Activated CD4-positive, alpha-beta T cell treated with anti-CD3 and anti-CD28 coated beads, Interleukin-2, amount 10 ng/mL, durations not matched to agents 24 days and 14 days (primary cell): ENCODE results near the gene NAALADL2. TPM values are rescaled to one million over a fixed set of nuclear protein-coding genes. Genes with fewer than 3 reads are reported as not detected.

Source experiments
- DNase-seq: peaks from one replicate; pipeline ENCODE4 v3.0.0; 2022
- H3K27ac Mint-ChIP-seq: one replicate; pipeline ENCODE4 v1.8.0; 2022; ENCODE audit warnings: mild to moderate bottlenecking, mixed read lengths
- H3K27me3 Mint-ChIP-seq: one replicate; pipeline ENCODE4 v1.8.0; 2022; ENCODE audit warnings: mixed read lengths
- H3K36me3 Mint-ChIP-seq: one replicate; pipeline ENCODE4 v1.8.0; 2022; ENCODE audit warnings: low read depth, mild to moderate bottlenecking, mixed read lengths
- H3K4me1 Mint-ChIP-seq: one replicate; pipeline ENCODE4 v1.8.0; 2021; ENCODE audit warnings: mixed read lengths
- H3K4me3 Mint-ChIP-seq: one replicate; pipeline ENCODE4 v1.8.0; 2022; ENCODE audit warnings: mild to moderate bottlenecking, moderate library complexity, mixed read lengths
- H3K9me3 Mint-ChIP-seq: one replicate; pipeline ENCODE4 v1.8.0; 2021; ENCODE audit warnings: mixed read lengths
- intact Hi-C: fragments of 100-400 bp; cut with micrococcal nuclease; formaldehyde crosslinking; loops from one replicate; pipeline ENCODE4 v1.15.1; 2023
- total RNA-seq: library from RNA; stranded (reverse); gene quantifications from 2 replicates; pipeline ENCODE4 v1.2.3, GENCODE V29; 2022

Gene NAALADL2
- total RNA-seq, 1 donor from 2014 or later: not detected

DNA sequence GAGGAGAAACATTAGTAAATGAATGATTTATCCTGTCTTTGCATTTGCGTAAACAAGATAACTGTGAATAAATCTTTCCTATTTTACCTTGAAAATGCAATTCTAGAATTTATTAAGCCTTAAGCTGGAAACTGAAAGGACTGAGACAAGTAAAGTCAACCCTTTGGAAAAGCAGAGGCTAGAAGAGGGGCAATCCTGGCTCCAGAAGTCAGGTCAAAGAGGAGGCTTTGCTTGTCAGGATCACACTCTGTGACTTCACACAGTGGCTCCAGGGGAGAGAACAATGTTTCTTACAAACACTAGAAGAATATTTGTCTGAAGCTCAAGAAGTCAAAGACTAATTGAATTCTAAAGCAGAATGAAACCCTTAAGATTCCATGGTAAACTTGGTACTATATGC is 530.4 kb downstream of the NAALADL2 start:
- no peaks in the 10 kb centered on the region for H3K9me3 Mint-ChIP-seq
- intact Hi-C loops: no loop called here

DNA sequence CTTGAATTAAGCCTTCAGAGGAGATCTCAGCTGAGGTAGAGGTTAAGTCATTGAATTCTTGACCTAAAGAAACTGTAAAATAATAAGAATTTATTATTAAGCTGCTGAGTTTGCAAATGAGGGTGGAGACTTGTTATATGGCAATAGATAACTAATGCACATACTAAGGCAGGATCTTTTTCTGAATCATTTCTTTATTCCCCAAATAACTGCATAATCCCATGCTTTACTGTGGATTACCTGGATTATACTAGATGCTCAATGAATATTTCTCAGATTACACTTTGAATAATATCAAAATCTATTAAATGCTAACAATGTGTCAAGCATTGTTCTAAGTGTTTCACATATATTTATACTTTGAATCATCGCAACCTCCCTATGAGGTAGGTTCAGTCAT is 532.5 kb downstream of the NAALADL2 start:
- Mint-ChIP-seq H3K27me3 (no peaks in the 10 kb centered on the region), H3K27ac (no peak overlapping the region), H3K36me3 (no peaks in the 10 kb centered on the region), H3K4me3 (no peak overlapping the region), H3K9me3 (no peaks in the 10 kb centered on the region), H3K4me1 (no peaks in the 10 kb centered on the region)
- no peak for DNase-seq
- intact Hi-C loops: no loop called here

More for the DNA sequence above, 530.4 kb downstream of the NAALADL2 start:
- Mint-ChIP-seq H3K27me3 (no peaks in the 10 kb centered on the region), H3K4me3 (no peak overlapping the region), H3K4me1 (no peaks in the 10 kb centered on the region), H3K36me3 (no peaks in the 10 kb centered on the region), H3K27ac (no peak overlapping the region)
- DNase-seq: no peak

DNA sequence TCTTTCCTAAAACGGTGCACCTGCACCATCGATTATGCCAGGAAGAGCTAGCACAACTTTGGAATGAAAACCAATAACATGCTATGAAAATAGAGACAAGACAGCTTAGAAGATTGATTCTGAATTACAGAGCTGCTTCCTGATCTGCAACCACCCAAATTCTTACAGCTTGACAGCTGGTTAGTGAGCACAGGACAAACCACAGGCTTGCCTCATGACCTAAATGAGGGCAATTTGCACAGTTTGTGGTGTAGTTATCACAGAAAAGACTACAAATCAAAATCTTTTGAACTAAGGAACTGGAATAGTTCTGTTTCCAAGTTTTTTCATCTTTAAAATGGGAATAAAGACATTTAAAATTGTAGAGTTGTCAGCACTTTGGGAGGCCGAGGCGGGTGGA is 533.5 kb downstream of the NAALADL2 start:
- Mint-ChIP-seq H3K36me3 (no peaks in the 10 kb centered on the region), H3K4me1 (no peaks in the 10 kb centered on the region), H3K4me3 (no peak overlapping the region), H3K9me3 (no peaks in the 10 kb centered on the region), H3K27ac (no peak overlapping the region), H3K27me3 (no peaks in the 10 kb centered on the region)
- DNase-seq: no peak
- intact Hi-C loops: no loop called here

DNA sequence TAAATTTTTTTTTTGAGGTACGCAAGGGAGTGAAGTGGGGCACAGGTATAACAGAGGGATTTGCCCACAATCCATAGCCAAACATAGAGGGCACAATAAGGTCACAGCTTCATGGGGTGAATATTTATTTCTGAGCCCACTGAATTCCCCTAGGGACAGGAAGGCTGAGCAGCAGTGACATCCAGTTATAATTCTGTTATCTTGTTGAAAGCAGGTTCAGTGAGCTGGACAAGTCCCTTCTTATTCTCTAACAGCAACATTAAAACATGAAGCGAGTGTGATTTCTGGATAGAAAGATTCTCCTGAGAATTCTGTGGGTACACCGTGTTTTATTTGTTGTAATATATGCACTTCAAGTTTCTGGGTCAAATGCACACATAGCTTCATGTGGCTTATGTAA is 538.2 kb downstream of the NAALADL2 start:
- H3K4me1 Mint-ChIP-seq: no peaks in the 10 kb centered on the region
- no peak overlapping the region for H3K27ac Mint-ChIP-seq
- H3K36me3 Mint-ChIP-seq: no peaks in the 10 kb centered on the region
- DNase-seq: no peak
- no peaks in the 10 kb centered on the region for H3K9me3 Mint-ChIP-seq
- no peaks in the 10 kb centered on the region for H3K27me3 Mint-ChIP-seq
- intact Hi-C loops: no loop called here
- H3K4me3 Mint-ChIP-seq: no peak overlapping the region

DNA sequence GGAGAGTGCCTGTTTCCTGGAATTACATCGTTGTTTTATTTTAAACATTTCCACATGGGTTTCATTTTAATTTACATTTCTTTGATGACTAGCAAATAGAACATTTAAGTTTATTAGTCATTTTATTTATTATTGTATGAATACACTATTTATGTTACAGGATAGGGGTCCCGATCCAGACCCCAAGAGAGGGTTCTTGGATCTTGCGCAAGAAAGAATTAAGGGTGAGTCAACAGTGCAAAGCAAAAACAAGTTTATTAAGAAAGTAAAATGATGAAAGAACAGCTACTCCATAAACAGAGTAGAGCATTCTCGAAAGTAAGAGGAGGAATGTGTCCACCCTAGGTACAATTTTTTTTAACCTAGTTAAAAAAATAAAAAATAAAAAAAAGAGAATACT is 539.5 kb downstream of the NAALADL2 start:
- Mint-ChIP-seq H3K4me3 (no peak overlapping the region), H3K36me3 (no peaks in the 10 kb centered on the region), H3K27ac (no peak overlapping the region), H3K27me3 (no peaks in the 10 kb centered on the region), H3K9me3 (no peaks in the 10 kb centered on the region), H3K4me1 (no peaks in the 10 kb centered on the region)
- DNase-seq: no peak
- intact Hi-C loops: no loop called here

DNA sequence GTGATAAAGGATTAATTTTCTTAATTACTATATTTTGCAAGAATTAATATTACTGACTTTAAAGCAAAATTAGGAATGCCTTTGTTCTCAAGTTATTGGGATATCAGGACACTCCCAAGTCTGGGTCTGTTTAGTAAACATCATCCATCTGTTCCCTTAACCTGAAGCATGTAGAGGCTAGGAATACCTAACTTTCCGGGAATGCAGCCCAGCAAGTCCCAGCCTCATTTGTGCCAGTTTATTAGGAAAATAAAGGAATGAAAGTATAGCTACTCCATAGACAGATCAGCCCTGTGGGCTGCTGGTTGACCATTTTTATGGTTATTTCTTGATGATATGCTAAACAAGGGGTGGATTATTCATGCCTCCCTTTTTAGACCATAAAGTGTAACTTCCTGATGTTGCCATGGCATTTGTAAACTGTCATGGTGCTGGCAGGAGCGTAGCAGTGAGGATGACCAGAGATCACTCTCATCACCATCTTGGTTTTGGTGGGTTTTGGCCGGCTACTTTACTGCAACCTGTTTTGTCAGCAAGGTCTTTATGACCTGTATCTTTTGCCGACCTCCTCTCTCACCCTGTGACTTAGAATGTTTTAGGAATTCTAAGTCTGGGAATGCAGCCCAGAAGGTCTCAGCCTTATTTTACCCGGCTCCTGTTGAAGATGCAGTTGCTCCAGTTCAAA is 540.2 kb downstream of the NAALADL2 start:
- H3K9me3 Mint-ChIP-seq: no peaks in the 10 kb centered on the region
- no peak for DNase-seq
- H3K36me3 Mint-ChIP-seq: no peaks in the 10 kb centered on the region
- no peak overlapping the region for H3K27ac Mint-ChIP-seq
- no peaks in the 10 kb centered on the region for H3K27me3 Mint-ChIP-seq
- intact Hi-C loops: no loop called here
- H3K4me1 Mint-ChIP-seq: no peaks in the 10 kb centered on the region
- H3K4me3 Mint-ChIP-seq: no peak overlapping the region

DNA sequence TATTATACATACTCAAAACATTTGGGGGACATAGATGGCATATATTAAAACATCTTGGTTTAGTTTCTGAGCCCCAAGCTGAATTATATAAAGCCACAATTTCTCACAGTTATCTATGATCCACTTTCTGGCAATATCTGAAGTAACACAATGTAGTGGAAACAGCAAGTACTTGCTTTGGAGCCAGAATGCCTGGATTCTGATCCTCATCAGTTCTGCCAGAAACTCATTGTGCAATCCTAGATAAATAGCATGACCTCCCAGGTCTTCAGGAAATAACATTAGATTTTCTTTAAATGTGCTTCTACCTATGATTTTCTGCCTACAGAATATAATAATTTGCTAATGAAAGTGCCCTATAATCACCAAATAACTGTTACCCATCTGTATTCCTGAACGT is 544.9 kb downstream of the NAALADL2 start:
- no peak for DNase-seq
- Mint-ChIP-seq H3K4me3 (no peak overlapping the region), H3K9me3 (no peaks in the 10 kb centered on the region), H3K4me1 (no peaks in the 10 kb centered on the region), H3K27me3 (no peaks in the 10 kb centered on the region), H3K27ac (no peak overlapping the region), H3K36me3 (no peaks in the 10 kb centered on the region)
- intact Hi-C loops: no loop called here

DNA sequence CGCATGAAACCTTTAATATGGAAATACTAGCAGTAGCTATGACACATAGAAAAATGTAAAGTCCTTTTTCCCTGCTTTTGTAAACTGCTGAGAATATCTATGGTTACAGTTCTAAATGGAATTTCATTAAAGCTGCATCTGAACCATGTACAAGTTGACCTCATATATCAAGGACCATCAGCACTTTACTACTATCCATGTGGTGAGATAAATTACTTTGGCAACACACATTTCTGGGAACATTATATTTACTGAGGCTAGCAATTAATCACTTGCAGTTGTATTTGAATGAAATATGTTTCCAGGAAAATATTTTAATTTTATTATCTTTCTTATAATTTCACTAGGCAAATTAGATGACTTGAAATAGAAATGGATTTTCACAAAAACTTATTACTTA is 545.5 kb downstream of the NAALADL2 start:
- intact Hi-C loops: no loop called here
- Mint-ChIP-seq H3K9me3 (no peaks in the 10 kb centered on the region), H3K4me1 (no peaks in the 10 kb centered on the region), H3K36me3 (no peaks in the 10 kb centered on the region), H3K27ac (no peak overlapping the region), H3K4me3 (no peak overlapping the region), H3K27me3 (no peaks in the 10 kb centered on the region)
- DNase-seq: no peak

DNA sequence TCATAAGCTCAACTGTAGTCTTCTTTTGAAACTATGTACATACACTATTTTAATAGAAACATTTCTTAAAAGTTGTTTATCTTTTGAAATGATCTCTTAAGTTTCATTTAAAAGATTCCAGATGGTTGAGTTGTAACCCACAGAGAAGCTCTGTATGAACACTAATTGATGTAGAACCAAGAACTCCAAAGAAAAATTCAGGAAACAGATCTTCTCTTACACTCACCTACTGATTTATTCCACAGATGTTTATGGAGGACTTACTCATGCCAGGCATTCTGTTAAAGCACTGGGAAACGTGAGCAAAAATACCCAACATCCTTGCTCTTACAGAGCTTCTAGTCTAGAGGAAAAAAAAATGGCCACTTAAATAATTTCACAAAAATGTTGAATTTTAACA is 551.1 kb downstream of the NAALADL2 start:
- H3K27ac Mint-ChIP-seq: no peak overlapping the region
- no peaks in the 10 kb centered on the region for H3K36me3 Mint-ChIP-seq
- H3K9me3 Mint-ChIP-seq: no peaks in the 10 kb centered on the region
- no peak for DNase-seq
- no peaks in the 10 kb centered on the region for H3K27me3 Mint-ChIP-seq
- H3K4me1 Mint-ChIP-seq: no peaks in the 10 kb centered on the region
- intact Hi-C loops: no loop called here
- no peak overlapping the region for H3K4me3 Mint-ChIP-seq

DNA sequence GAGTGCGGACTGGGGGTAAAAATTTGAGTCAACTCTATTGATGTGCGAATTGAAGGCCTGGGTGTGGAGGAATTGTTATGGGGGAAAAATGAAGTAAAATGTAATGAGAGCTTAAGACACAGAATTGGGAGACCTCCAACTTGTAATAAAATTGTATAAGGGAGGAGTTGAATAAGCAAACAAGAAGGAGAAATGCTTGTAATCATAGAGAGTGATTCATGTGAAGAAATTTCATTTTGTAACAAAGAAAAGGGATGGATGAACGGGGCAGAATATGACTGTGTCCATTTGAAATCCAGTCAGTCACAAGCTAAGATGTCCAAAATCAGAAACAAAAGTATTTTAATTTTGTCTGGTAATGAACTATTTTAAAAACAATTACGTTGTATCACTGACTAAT is 552.3 kb downstream of the NAALADL2 start:
- no peaks in the 10 kb centered on the region for H3K9me3 Mint-ChIP-seq
- intact Hi-C loops: no loop called here
- DNase-seq: no peak

DNA sequence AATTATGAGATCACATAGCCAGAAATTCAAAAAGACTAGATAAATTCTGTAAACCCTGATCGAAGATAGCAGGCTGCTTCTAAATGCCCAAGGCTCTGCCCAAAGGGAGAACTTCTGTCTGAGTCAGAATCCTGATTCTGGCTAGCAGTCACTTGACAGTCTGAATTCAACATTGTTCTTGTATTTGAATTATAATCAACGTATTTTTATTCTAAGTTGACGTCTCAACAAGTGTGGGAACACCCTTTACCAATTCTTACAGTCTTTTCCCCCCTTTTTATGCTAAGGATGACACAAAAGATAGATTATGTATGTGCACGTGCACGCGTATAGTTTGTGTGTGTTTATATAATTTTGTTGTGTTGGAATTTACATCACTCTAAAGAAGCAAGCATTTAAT is 552.8 kb downstream of the NAALADL2 start:
- Mint-ChIP-seq H3K27me3 (no peaks in the 10 kb centered on the region), H3K4me3 (no peak overlapping the region), H3K9me3 (no peaks in the 10 kb centered on the region), H3K4me1 (no peaks in the 10 kb centered on the region), H3K27ac (no peak overlapping the region), H3K36me3 (no peaks in the 10 kb centered on the region)
- intact Hi-C loops: no loop called here
- DNase-seq: no peak

More for the DNA sequence above, 552.3 kb downstream of the NAALADL2 start:
- Mint-ChIP-seq H3K27ac (no peak overlapping the region), H3K4me3 (no peak overlapping the region), H3K36me3 (no peaks in the 10 kb centered on the region), H3K4me1 (no peaks in the 10 kb centered on the region), H3K27me3 (no peaks in the 10 kb centered on the region)

DNA sequence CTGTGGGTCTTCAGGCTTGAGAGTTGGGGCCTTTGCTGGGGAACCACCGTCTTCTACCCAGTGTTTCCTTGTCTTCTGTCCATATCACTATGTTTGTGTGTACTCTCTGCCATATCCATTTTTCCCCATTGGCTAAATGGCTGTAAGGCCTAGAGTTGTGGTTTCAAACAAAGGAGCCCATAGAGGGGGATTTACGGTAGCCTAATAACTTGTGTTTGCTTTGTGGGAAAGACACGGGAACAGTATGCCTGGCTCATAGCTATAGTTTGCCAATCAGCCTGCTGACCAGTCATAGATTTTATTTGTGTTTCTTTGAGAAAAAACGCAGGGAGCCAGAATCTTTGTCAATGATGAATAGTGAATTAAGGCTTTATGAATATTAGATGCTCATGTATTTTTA is 554.8 kb downstream of the NAALADL2 start:
- Mint-ChIP-seq H3K36me3 (no peaks in the 10 kb centered on the region), H3K27me3 (no peaks in the 10 kb centered on the region), H3K27ac (no peak overlapping the region), H3K9me3 (no peaks in the 10 kb centered on the region), H3K4me1 (no peaks in the 10 kb centered on the region), H3K4me3 (no peak overlapping the region)
- intact Hi-C loops: no loop called here
- DNase-seq: no peak

DNA sequence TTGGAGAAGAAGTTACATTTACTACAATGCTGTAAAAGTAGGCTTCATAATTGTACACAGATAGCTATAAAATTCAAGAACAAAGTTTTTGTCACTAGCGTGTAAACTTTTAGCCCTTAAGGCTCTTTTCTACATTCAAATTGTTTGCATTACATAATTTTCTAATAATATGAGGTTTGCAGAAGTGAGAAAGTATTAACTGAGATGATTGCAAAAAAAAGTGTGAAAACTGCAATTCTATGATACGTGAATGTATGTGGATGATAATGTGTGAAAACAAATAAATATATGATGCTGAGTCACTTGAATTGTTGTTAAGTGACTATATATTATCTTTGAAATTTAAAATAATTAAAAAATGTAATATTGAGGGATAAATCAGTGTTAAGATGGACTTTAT is 557.5 kb downstream of the NAALADL2 start:
- Mint-ChIP-seq H3K27ac (no peak overlapping the region), H3K4me3 (no peak overlapping the region), H3K36me3 (no peaks in the 10 kb centered on the region), H3K9me3 (no peaks in the 10 kb centered on the region), H3K27me3 (no peaks in the 10 kb centered on the region), H3K4me1 (no peaks in the 10 kb centered on the region)
- no peak for DNase-seq
- intact Hi-C loops: no loop called here

DNA sequence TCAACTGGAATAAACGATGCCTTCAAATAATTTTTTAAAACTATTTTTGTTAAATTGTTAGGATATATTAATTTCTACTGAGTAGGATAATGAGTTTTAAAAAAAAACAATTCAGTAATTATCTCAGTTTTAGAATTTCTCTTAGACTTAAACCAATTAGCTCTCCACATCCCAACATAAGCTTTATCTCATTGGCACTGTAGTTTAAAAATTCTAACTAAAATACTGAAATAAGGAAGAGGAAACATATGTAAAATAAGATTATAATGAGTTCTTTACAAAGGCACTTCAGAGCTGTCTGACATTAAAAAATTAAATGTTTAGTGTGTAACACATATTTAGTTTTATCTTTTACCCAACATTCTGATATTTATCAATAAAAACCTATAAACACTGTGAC is 558.3 kb downstream of the NAALADL2 start:
- H3K36me3 Mint-ChIP-seq: no peaks in the 10 kb centered on the region
- no peaks in the 10 kb centered on the region for H3K9me3 Mint-ChIP-seq
- no peak for DNase-seq
- intact Hi-C loops: no loop called here
- H3K4me1 Mint-ChIP-seq: no peaks in the 10 kb centered on the region
- H3K27me3 Mint-ChIP-seq: no peaks in the 10 kb centered on the region
- no peak overlapping the region for H3K4me3 Mint-ChIP-seq
- H3K27ac Mint-ChIP-seq: no peak overlapping the region

DNA sequence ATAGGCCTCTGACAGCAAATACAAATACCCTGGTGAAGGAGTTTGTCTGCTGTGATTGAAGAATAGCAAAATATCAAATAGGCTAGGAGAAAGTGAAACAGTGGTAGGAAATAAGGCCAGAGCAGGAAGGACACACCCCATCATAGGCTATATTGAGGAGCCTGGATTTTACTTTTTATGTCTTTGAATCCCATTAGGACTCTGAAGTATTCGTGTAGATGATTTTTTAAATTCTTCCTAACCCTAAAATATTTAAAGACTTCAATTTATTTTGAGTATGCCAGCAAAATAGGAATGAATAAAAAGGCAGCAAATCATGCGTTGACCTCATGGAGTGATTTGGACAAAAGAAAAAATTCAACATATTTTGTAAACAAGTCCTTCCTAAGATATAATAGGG is 562.8 kb downstream of the NAALADL2 start:
- Mint-ChIP-seq H3K4me1 (no peaks in the 10 kb centered on the region), H3K9me3 (no peaks in the 10 kb centered on the region), H3K36me3 (no peaks in the 10 kb centered on the region), H3K27me3 (no peaks in the 10 kb centered on the region), H3K27ac (no peak overlapping the region), H3K4me3 (no peak overlapping the region)
- intact Hi-C loops: no loop called here
- DNase-seq: no peak
